ENCODE data around the gene FAM168A. TPM values are rescaled to one million over a fixed set of nuclear protein-coding genes. Genes with fewer than 3 reads are reported as not detected.
A peak's percentile ranks its signal among the peaks of the same experiment; 100 is the strongest.

Gene FAM168A
- total RNA-seq, 1 donor, result 18.0 TPM

DNA sequence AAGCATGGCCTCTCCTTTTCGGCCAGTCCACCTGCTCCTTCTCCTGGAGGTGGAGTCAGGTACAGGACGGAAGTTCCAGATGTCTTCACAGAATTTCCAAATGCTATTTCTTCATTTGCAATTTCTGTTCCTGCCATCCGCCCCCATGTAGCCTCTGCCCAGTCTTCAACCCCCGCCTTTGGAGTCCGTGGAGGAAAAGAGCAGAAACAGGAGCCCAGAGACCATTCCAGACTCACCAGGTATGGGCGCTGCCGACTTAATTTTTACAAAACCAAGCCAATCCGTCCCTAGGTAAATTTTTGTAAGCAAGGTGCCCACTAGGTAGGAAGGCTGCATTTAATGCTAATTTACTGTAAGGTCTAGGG lies 192.8 kb downstream of the FAM168A start:
- no peak for DNase-seq (ENCODE audit: low read depth in 2 of 3, low spot score in 2 of 3)

DNA sequence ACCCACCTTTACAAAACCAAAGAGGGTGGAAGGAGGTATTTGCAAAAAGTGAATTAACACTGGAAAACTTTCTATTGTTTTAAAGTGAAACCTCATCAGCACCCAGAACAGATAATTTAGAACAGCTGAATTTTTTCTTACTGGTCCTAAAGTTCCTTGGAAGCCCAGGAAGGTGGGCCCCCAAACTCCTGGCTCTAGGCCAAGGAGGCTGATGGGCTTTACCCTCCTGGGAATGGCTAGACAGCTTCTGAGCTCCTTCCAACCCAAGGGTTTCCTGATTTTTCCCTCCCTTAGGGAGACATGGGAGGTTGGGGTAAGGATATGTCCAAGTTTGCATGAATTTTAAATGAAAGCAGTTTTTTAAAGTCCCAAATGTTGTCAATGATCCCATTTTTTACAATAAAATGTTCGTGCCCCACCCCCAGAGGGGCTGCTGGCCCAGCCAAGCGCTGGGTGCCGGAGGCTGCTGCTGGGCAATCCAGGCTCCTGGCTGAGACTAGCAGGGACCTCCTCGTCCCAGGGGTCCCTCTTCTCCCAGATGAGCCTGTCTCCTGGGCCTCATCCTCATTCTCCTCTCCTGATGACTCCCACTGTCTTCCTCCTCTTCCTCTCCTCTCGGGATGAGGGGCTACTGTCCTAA lies 193.3 kb downstream of the FAM168A start:
- DNase-seq (ENCODE audit: low read depth in 2 of 3, low spot score in 2 of 3), result no peak

DNA sequence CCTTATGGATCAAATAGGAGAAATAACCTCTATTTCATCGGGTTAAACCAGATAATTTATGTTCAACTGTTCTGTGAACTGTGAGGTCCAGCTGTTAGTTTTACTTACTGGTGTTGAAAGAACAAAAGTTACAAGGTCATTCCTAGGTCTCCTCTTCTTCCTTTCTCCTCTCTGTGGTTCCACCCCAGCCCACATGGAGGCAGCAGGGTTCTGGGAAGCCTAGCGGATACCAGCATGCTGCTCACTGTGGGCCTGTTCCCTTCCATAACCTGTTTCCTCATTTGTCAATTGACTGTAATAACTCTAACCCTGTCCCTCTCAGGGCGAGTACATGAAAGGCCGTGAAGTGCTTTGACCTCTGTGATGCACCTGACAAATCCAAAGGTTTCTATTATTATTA lies 193.9 kb downstream of the FAM168A start:
- peak in 2 of 3 donors; percentile 56 to 77 for DNase-seq (ENCODE audit: low read depth in 2 of 3, low spot score in 2 of 3)

DNA sequence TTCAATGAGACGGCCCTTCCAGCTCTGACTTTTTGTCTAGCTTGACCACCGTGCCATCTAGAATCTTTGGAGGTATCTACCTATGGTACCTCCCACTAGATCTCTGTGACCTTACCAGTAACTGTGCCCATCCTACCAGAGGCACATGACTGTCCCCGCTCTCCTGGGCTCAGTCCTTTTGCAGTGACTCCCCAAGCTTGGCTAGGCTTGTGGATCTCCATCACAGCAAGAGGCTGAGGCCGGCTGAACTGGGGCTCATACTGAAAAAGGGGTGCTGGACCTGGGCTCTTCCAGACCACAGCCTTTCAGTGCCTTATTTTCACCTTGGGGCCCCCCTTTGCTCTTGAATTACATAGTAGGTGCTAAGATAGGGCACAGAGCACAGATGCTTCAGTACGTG lies 194.4 kb downstream of the FAM168A start:
- DNase-seq (ENCODE audit: low read depth in 2 of 3, low spot score in 2 of 3), result no peak

DNA sequence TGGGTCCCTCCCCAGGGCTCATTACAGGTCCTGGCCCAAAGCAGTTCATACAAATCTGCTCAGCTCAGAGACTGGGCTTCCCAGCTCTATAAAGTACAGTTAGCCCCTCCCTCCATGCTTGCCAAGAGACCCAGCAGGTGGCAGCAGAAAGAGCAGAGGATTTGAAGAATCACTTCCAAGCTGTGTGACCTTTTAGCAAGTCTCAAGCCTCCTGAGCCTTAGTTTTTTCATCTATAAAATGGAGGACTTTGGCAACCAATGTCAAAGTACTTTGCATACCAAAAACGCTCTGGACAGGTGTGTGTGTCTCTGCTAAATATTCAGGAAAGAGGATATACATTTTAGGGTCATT lies 195.1 kb downstream of the FAM168A start:
- peak in 1 of 3 donors; percentile 65 for DNase-seq (ENCODE audit: low read depth in 2 of 3, low spot score in 2 of 3)

DNA sequence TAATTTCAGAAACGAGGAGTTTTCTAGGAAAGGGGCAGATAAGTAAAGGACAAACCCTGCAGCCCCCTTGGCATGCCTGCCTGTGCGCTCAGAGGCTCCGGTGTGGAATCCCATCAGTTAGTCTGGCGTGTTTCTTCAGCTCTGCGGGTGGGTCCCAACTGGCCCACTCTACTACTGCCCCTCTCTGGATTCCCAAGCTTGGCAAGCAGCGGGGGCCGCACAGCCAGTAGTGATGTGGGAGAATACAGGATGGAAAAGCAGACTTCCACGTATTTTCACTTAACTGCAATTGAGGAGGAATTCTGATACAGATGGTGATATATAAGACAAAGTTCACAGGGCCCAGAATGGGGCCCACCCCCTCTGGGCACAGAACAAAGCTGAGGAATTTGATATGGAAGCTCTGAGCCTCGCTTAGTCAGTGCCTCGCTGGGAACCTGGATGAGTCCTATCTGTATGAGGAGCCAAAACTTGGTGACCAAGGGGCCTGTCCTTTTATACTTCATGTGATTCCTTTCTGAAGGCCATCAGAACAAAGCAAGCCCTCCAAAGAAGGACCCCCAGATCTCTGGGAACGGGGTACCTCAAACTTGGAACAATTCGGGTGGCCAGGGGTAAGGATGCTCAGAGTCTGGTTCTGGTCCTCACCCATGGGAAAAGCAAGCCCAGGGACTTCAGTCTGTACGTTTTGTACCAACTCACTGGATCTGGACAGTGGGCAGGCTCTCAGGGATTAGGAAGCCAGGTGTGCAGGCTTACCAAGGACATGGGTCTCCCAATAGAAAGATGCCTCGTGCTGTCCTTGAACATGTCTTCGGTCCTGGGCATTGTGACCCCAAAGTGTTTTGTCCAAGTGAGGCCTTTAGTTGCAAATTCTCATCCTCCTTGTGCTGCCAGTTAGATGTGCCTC lies 195.7 kb downstream of the FAM168A start:
- no peak for DNase-seq (ENCODE audit: low read depth in 2 of 3, low spot score in 2 of 3)

DNA sequence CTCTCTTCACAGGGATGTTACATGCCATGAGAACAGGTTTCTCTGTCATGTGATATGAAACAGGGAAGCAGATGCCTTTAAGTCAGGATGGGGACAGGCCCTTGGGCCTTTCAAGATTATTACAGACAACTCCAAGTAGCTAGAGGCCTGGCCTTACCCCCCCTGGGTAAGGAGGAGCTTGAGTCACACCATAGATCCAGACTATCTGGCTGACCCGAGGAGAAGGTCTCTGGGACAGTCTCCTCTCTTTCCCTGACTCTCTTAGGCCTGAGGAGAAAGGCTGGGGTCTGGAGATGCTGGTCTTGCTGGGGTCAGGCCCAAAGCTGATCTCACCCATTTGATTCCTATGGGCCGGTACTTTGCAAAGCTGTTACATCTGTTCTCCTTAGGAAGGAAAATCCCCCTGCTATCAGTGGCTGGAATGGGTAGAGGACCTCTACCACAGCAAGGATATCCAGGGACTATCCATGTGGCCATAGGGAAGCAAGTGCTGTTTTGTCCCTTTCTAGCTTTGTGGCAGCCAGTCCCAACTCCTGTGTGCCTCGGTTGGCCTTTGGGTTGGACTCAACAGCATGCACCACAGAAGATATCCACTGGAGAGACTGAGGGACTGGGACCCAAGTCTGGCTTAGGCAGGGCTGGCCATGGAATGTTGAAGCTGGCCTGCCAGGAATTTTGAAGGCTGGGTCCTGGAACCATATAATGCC lies 196.5 kb downstream of the FAM168A start:
- no peak for DNase-seq (ENCODE audit: low read depth in 2 of 3, low spot score in 2 of 3)

DNA sequence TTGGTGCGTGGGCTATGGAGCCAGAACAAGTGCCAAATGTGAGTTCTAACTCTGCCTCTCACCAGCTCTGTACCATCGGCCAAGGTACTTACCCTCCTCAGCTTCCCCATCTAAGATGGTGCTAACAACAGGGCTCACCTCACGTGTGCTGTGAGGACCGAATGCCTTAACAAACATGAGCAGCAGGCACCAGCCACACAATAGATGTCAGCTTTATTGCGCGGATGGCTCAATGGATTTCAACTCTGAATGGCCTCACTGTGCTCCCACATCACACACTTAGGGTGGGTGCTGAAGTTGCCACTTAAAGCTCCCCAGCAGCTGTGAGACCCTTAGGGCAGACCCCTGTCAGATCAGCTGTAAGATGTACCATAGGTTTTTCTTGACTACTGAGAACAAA lies 197.6 kb downstream of the FAM168A start:
- no peak for DNase-seq (ENCODE audit: low read depth in 2 of 3, low spot score in 2 of 3)

DNA sequence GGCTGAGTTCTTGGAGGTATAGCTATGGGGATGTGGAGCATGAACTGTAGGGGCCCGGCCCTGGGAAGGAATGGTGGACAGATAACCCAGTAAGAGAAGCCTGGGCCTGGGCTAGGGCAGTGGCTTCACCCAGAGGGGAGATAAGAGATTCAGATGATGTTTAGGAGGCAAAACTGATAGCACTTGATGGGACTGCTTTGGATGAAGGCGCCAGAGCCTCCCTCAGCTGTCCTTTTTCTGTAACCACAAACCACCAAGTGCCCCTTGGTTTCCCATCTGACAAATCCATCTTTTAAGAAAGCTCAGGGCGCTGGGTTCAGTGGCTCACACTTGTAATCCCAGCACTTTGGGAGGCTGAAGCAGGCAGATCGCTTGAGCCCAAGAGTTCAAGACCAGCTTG lies 198.3 kb downstream of the FAM168A start:
- no peak for DNase-seq (ENCODE audit: low read depth in 2 of 3, low spot score in 2 of 3)

DNA sequence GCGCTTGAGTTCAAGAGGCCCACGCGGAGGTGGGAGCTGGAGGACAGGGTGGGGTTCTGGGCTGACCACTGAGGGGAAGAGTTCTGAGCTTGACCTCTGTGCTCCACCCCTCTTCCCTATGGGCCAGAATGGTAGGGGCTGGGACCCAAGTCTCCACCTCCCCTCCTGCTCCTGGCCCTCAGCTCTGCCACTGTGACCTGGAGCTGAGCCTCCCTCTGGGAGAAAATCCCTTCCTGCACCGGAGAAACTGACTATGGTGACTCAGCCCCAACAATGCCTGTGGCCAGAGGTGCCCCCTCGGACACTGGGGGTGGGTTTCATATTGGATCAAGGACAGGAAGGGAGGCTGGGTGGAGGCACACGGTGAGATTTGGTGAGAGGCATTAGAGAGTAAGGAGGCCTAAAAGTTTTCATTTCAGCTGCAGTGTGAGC lies 198.7 kb downstream of the FAM168A start:
- DNase-seq (ENCODE audit: low read depth in 2 of 3, low spot score in 2 of 3), result no peak

DNA sequence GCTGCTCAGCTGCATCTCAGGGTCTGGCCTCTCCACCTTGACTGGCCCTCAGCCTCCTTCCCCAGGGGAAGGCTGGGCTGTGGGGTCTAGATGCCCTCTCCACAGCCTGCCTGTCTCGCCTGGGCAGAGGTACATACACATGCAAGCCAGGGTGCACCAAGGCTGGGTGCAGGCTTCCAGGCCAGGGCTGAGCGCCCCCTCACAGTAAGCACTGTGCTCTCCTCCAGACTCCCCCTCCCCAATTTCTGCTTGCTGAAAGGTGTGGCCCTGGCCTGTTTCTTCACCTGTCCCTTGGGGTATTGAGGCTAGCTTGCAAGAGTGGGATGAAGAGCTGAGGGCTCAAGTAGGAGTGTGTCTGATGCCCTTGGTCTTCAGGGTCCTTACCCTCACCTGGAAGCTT lies 199.2 kb downstream of the FAM168A start:
- DNase-seq (ENCODE audit: low read depth in 2 of 3, low spot score in 2 of 3), result no peak

DNA sequence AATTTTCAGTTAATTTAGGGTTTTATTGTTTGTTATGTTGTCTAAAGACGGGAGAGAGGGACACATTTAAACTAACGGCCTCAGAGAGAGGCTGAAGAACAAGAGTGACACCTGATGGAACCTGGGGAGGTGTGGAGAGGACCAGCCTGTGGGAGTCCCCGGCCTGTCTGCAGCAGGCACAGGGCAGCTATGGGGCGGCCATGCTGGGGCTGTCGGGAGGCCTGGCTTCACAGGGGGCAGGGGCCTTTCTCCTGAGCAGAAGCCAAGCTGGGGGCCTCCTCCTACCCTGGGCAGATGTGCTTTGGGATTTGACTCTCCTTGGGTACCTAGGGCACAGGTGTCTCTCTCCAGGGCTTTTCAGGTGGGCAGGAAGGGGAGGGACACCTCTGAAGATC lies 199.8 kb downstream of the FAM168A start:
- DNase-seq (ENCODE audit: low read depth in 2 of 3, low spot score in 2 of 3), result no peak

DNA sequence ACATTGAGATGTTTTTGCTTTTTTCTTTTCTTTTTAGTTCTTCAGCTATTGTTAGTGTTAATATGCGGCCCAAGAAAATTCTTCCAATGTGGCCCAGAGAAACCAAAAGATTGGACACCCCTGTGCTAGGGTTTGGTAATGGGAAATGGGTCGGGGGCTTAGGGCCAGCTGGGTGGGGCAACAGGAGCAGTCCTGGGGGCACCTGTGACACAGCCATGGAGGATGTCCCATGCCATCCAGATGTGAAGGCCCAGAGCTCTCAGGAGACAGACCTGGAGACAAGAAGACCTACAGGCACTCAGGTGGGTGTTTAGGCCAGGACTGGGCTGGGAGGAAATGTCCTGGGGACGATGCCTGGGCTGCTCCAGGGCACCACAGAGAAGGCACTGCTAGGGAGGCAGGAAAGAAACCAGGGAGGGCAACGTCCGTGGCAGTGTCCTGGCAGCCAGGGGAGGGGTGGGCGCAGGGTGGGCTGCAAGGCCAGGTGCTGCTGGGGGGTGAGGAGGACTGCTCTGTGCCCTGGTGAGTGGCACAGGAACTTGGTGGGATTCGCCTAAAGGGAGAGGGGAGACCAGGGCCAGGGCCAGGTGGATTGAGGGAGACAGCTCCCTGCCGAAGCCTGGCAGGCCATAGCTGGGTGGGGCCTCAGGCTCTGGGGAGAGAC lies 200.3 kb downstream of the FAM168A start:
- no peak for DNase-seq (ENCODE audit: low read depth in 2 of 3, low spot score in 2 of 3)

DNA sequence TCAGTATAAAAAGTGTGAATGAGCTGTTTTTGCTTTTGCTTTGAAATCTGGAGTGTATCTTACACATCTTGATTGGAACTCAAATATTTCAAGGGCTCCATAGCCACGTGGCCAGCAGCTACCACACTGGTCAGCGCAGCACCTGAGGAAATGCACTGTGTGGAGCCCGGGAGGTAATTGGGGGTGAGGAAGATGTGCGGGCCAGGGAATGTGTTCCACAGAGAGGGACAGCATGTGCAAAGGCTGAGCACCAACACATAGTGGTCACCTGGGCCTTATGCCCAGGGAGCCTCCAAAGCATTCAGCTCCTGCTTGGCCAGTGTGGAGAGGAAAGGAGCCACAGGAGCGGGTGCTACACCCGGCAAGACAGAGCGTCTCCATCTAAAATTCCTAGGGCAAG lies 200.9 kb downstream of the FAM168A start:
- DNase-seq (ENCODE audit: low read depth in 2 of 3, low spot score in 2 of 3), result no peak

DNA sequence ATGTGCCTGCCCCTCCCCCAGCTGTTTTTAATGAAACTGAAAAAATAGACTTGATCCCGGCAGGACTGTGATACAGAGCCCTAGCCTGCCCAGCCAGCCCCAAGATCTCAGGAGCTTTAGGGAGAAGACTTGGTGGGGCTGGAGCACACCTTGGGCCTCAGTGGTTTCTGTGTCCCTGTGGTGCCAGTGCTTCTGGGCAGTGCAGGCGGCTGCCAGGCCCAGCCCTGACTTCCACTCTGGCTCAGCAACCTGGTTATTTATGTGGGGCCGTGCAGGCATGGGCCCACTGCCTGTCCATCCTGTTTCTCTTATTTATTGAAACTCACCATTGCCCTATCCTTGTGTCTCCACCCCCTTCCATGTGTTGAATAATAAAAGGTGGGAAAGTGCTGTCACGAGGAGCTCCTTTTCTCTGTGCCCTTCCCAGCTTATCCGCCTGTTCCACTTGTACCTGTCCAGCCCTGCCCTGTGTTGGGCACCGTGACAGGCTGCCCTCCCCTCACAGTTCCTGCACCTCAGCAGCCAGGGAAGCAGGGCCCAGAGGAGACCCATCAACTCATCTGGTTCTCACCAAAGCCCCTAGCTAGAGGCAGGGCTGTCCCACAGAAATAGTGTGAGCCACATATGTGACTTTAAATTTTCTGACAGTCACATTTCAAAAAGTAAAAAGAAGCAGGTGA lies 201.5 kb downstream of the FAM168A start:
- no peak for DNase-seq (ENCODE audit: low read depth in 2 of 3, low spot score in 2 of 3)

DNA sequence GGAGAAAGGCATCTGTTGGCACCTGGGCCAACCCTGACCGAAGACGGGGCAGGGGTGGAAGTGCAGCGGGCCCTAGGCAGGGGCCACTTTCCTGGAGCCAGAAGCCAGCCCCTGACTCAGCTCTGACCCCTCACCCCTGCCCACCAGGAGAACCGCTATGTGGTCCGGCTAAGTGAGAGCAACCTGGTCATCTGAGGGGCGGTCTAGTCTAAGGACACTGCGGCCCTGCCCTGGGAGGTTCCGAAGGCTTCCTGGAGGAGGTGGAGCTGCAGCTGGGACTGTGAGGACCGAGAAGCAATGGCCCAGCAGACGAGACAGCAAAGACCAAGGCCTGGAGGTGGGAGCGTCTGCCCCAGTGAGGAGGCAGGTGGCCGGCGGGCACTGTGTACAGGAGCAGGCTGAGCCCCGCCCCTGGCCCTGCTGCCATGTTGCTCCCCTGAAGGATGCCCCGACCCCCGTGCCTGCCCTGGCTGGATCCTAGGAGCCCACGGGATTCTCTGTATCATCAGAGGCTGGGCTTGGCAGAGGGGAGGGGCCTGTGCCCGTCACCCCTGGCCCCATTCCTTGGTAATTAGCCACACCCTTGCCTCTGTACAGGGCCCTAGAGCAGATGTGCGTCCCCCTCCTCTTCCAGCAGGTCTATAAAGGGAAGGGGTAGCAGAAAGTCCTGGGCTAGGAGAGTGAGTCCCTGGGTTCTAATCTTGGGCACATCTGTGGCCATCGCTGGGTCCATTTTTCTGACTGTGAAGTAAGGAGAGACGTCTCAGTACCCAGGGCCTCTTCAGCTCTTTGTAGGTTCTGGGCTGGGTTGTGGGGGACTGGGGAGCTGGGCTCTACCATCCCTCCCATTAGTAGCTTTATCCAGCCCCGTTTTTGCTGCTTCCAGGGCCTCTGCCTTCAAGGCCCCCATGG lies 202.4 kb downstream of the FAM168A start:
- no peak for DNase-seq (ENCODE audit: low read depth in 2 of 3, low spot score in 2 of 3)

DNA sequence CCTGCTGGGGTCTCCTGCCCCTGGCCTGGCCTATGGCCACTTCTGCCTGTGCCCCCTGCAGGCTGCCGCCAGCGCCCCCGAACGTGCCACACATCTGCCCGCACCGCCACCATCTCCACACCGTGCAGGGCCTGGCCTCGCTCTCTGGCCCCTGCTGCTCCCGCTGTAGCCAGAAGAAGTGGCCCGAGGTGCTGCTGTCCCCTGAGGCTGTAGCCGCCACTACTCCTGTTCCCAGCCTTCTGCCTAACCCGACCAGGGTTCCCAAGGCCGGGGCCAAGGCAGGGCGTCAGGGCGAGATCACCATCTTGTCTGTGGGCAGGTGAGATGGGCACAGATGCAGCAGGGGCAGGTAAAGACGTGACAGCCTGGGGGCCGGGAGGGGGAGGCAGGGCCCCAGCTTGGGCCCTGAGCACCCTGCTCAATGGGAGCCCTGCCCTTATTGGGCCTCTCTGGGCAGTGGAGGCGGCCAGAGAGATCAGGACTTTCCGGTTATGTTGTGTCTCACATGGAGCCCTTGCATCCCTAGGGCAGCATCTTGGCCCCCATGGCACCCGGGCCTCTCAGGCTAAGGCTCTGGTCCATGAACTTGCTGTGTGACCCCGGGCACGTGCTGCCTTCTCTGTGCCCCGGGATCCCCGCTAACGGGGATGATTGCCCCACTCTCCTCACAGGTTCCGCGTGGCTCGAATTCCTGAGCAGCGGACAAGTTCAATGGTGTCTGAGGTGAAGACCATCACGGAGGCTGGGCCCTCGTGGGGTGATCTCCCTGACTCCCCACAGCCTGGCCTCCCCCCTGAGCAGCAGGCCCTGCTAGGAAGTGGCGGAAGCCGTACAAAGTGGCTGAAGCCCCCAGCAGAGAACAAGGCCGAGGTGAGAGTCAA lies 203.3 kb downstream of the FAM168A start:
- no peak for DNase-seq (ENCODE audit: low read depth in 2 of 3, low spot score in 2 of 3)
